K562 (cell line): ENCODE data around the gene PBX2. TPM values are rescaled to one million over a fixed set of nuclear protein-coding genes. Genes with fewer than 3 reads are reported as not detected.

Experiments used
- E2F4 ChIP-seq: sonication (generic); formaldehyde crosslinking; IDR thresholded peaks from 2 replicates; pipeline ENCODE4 v1.8.0; 2022; ENCODE audit warnings: mild to moderate bottlenecking, low read depth, missing genetic modification reagents
- ELF2 ChIP-seq: fragments of 250-450 bp; sonication (Bioruptor Pico); IDR thresholded peaks from 2 replicates; pipeline ENCODE4 v1.5.0; 2021; ENCODE audit warnings: mild to moderate bottlenecking
- HEY1 ChIP-seq: fragments of 250-450 bp; sonication (Bioruptor Pico); IDR thresholded peaks from 2 replicates; pipeline ENCODE4 v1.5.0; 2020; ENCODE audit warnings: mild to moderate bottlenecking, moderate library complexity, borderline replicate concordance
- MEIS2 ChIP-seq: fragments of 450-650 bp; IDR thresholded peaks from 2 replicates; pipeline ENCODE4 v1.6.1; 2014; ENCODE audit warnings: mild to moderate bottlenecking; ENCODE audit not compliant: partially characterized antibody
- NFIX ChIP-seq: fragments of 250-450 bp; sonication (Bioruptor Pico); IDR thresholded peaks from 2 replicates; pipeline ENCODE4 v1.4.0; 2020; ENCODE audit warnings: low read depth, mild to moderate bottlenecking, moderate library complexity
- PHF21A ChIP-seq: fragments of 450-650 bp; IDR thresholded peaks from 2 replicates; pipeline ENCODE4 v1.6.1; 2017; ENCODE audit warnings: low read depth, borderline replicate concordance
- POLR2B ChIP-seq: fragments of 450-650 bp; IDR thresholded peaks from 2 replicates; pipeline ENCODE4 v1.6.1; 2018; ENCODE audit warnings: low read depth; ENCODE audit not compliant: partially characterized antibody
- TBP ChIP-seq: optimal IDR thresholded peaks from 2 replicates; pipeline ENCODE3; 2011; ENCODE audit warnings: low read depth, low read length, improper control_type of control experiment
- ZNF197 ChIP-seq: fragments of 200-800 bp; sonication (Bioruptor generic); IDR thresholded peaks from 2 replicates; pipeline ENCODE4 v1.6.1; 2016; ENCODE audit warnings: low read depth, missing genetic modification characterization, missing compliant biosample characterization
- ZNF512 ChIP-seq: IDR thresholded peaks from 2 replicates; pipeline ENCODE4 v1.6.1; 2016; ENCODE audit warnings: missing genetic modification characterization, missing compliant biosample characterization
- ZNF639 ChIP-seq, 2 experiments: fragments of 200-800 bp in 1 of 2; sonication (Bioruptor generic) in 1 of 2; sonication (generic) in 1 of 2; formaldehyde crosslinking in 1 of 2; IDR thresholded peaks in 1 of 2; conservative IDR thresholded peaks in 1 of 2; 2 replicates each; pipeline versions ENCODE4 v1.5.0 to v1.6.1; 2016 to 2020; ENCODE audit warnings: missing compliant biosample characterization in 1 of 2, missing genetic modification characterization in 1 of 2, missing genetic modification reagents in 1 of 2
- ZNF740 ChIP-seq, 3 experiments: fragments of 200-800 bp in 1 of 3; sonication (Bioruptor generic) in 1 of 3; sonication (generic) in 1 of 3; formaldehyde crosslinking in 1 of 3; IDR thresholded peaks; 2 replicates each; pipeline versions ENCODE4 v1.6.1 to v1.8.0; 2016 to 2022; ENCODE audit warnings: mild to moderate bottlenecking in 2 of 3, missing compliant biosample characterization in 2 of 3, missing genetic modification characterization in 2 of 3, missing genetic modification reagents in 1 of 3
- polyA plus RNA-seq, 8 experiments: library from polyadenylated mRNA; depleted of rRNA in 4 of 8; stranded (reverse) in 5 of 8; unstranded in 3 of 8; fragments of >200 nt; fragmentation: Nextera tagmentation in 2 of 8; fragmentation: Illumina TruSeq in 1 of 8; extraction: Ambion mirVana in 2 of 8; extraction: Trizol in 1 of 8; gene quantifications; 2 replicates each; pipeline versions ENCODE4 v1.2.1 to v1.2.3, GENCODE V29; 2011 to 2014; ENCODE audit warnings: inconsistent platforms in 1 of 8, missing spikeins in 1 of 8
- total RNA-seq, 7 experiments: library from RNA; depleted of rRNA in 6 of 7; stranded (reverse); fragments of >200 nt in 6 of 7; fragmentation: Illumina TruSeq in 2 of 7; extraction: Trizol in 2 of 7; gene quantifications; 2 replicates each; pipeline versions ENCODE4 v1.2.1 to v1.2.3, GENCODE V29; 2011 to 2021; ENCODE audit warnings: low replicate concordance in 1 of 7

PBX2 gene
- total and polyA plus RNA-seq, 9 of the 15 experiments (the other 6 are each of a cell fraction or from before 2014, with no cell fraction given) = 1.9 to 134 (median 62.5) TPM

GRCh38 chr6:32192608-32193039 is 2.6 kb upstream of the PBX2 start, which contains the start of gene GPSM3 (continued):
- peak; percentile 68 for TF ChIP-seq POLR2B
- peak; percentile 72 for TF ChIP-seq MEIS2
- TF ChIP-seq ELF2 (CRISPR knock-in tag) = no peak
- TF ChIP-seq NFIX (CRISPR knock-in tag) = no peak
- TF ChIP-seq E2F4 (CRISPR knock-in tag) = no peak
- no peak for TF ChIP-seq HEY1 (CRISPR knock-in tag)
- TF ChIP-seq ZNF512 (tag) = no peak
- TF ChIP-seq ZNF197 = no peak
- no peak for TF ChIP-seq PHF21A
- peak; percentile 9 for TF ChIP-seq TBP
- peak; percentile 93 for TF ChIP-seq ZNF740 (CRISPR knock-in tag; IDR thresholded peaks at IDR 0.05)
- TF ChIP-seq ZNF740 (tag; IDR thresholded peaks at IDR 0.05) = peak in 1 of 2 experiments; percentile 78; a peak in 2 of 4 replicates
- no peak for TF ChIP-seq ZNF639 (CRISPR knock-in tag; conservative IDR thresholded peaks at IDR 0.05 in 1 of 2, IDR thresholded peaks at IDR 0.05 in 1 of 2)
